Ascending aorta (tissue), 2 donors: ENCODE data around the gene GABBR2. TPM values are rescaled to one million over a fixed set of nuclear protein-coding genes. Genes with fewer than 3 reads are reported as not detected.

Source experiments
- DNase-seq, 2 donors: peaks; one replicate each; pipeline ENCODE4 v3.0.0-alpha.2; 2019; ENCODE audit warnings: low spot score in 2 of 2
- H3K27ac ChIP-seq, 2 donors: fragments of 200-600 bp; sonication (generic); one replicate each; pipeline ENCODE4 v1.5.1; 2016 to 2017; ENCODE audit warnings: mild to moderate bottlenecking in 1 of 2
- H3K27me3 ChIP-seq: fragments of 200-600 bp; sonication (generic); one replicate; pipeline ENCODE4 v1.5.1; 2017
- H3K36me3 ChIP-seq, 2 donors: fragments of 200-600 bp; sonication (generic); one replicate each; pipeline ENCODE4 v1.5.1; 2016
- H3K4me1 ChIP-seq, 2 donors: fragments of 200-600 bp; sonication (generic); one replicate each; pipeline ENCODE4 v1.5.1; 2016 to 2017; ENCODE audit warnings: mild to moderate bottlenecking in 1 of 2
- H3K4me3 ChIP-seq, 2 donors: fragments of 200-600 bp; sonication (generic); one replicate each; pipeline ENCODE4 v1.5.1; 2016 to 2017; ENCODE audit warnings: mild to moderate bottlenecking in 1 of 2
- H3K9me3 ChIP-seq, 2 donors: fragments of 200-600 bp; sonication (generic); one replicate each; pipeline ENCODE4 v1.5.1; 2016
- intact Hi-C: fragments of 100-400 bp; cut with DNase I; formaldehyde crosslinking; loops from one replicate; pipeline ENCODE4 v1.15.1; 2023
- total RNA-seq: library from RNA; depleted of rRNA; stranded (reverse); fragments of >200 nt; gene quantifications from one replicate; pipeline ENCODE4 v1.1.0, GENCODE V29; 2016
- TF ChIP-seq, protein P1 (sequence below), 3 experiments: fragments of 200-600 bp in 2 of 3; fragments of 450-650 bp in 1 of 3; sonication (generic) in 2 of 3; IDR thresholded peaks; one replicate each; pipeline ENCODE4 v1.5.1; 2016 to 2019; ENCODE audit warnings: antibody characterized with exemption in 3 of 3, mild to moderate bottlenecking in 1 of 3, moderate library complexity in 1 of 3

GABBR2 gene
- total RNA-seq, 1 donor from 2014 or later = not detected

DNA sequence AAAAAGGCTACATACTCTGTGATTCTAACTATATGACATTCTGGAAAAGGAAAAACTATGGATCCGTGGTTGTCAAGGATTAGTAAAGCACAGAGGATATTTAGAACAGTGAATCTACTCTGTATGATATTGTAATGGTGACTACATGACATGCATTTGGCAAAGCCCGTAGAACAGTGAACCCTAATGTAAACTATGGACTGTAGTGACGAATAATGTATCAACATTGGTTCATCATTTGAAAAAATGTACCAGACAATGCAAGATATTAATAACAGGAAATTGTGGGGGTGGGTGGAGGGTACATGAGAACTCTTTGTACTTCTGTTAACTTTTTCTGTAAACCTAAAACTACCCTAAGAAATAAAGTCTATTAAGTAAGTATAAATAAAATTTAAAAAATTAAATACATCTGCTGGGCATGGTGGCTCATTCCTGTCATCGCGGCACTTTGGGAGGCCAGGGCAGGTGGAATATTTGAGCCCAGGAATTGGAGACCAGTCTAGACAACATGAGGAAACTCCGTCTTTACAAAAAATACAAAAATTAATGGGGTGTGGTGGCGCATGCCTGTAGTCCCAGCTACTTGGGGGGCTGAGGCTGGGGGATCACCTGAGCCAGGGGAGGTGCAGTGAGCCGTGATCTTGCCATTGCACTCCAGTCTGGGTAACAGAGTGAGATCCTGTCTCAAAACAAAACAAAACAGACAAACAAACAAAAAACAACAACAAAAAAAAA lies 351.6 kb downstream of the GABBR2 start:
- Histone ChIP-seq H3K9me3 (no peaks in the 10 kb centered on the region), H3K4me1 (no peaks in the 10 kb centered on the region), H3K27me3 (no peaks in the 10 kb centered on the region), H3K4me3 (no peak overlapping the region), H3K27ac (no peak overlapping the region), H3K36me3 (no peaks in the 10 kb centered on the region)
- intact Hi-C loops = no loop called here
- TF ChIP-seq, protein P1, sequence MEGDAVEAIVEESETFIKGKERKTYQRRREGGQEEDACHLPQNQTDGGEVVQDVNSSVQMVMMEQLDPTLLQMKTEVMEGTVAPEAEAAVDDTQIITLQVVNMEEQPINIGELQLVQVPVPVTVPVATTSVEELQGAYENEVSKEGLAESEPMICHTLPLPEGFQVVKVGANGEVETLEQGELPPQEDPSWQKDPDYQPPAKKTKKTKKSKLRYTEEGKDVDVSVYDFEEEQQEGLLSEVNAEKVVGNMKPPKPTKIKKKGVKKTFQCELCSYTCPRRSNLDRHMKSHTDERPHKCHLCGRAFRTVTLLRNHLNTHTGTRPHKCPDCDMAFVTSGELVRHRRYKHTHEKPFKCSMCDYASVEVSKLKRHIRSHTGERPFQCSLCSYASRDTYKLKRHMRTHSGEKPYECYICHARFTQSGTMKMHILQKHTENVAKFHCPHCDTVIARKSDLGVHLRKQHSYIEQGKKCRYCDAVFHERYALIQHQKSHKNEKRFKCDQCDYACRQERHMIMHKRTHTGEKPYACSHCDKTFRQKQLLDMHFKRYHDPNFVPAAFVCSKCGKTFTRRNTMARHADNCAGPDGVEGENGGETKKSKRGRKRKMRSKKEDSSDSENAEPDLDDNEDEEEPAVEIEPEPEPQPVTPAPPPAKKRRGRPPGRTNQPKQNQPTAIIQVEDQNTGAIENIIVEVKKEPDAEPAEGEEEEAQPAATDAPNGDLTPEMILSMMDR (IDR thresholded peaks at IDR 0.05) = no peak
- DNase-seq = no peak

DNA sequence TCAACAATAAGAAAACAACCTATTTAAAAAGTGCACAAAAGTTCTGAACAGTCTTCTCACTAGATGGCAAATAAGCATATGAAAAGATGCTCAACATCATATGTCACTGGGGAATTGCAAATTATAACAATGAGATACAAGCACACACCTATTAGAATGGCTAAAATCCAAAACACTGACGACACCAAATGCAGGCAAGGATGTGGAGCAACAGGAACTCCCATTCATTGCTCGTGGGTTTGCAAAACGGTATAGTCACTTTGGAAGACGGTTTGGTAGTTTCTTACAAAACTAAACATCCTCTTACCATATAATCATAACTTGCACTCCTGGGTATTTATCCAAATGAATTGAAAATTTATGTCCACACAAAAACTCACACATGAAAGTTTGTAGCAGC lies 352.4 kb downstream of the GABBR2 start:
- Histone ChIP-seq H3K36me3 (no peaks in the 10 kb centered on the region), H3K4me3 (no peak overlapping the region), H3K27me3 (no peaks in the 10 kb centered on the region), H3K4me1 (no peaks in the 10 kb centered on the region), H3K9me3 (peaks cover 0 to 4% of the 10 kb centered on the region in 2 donors), H3K27ac (no peak overlapping the region)
- TF ChIP-seq, protein P1 (IDR thresholded peaks at IDR 0.05) = no peak
- no peak for DNase-seq
- intact Hi-C loops = no loop called here

DNA sequence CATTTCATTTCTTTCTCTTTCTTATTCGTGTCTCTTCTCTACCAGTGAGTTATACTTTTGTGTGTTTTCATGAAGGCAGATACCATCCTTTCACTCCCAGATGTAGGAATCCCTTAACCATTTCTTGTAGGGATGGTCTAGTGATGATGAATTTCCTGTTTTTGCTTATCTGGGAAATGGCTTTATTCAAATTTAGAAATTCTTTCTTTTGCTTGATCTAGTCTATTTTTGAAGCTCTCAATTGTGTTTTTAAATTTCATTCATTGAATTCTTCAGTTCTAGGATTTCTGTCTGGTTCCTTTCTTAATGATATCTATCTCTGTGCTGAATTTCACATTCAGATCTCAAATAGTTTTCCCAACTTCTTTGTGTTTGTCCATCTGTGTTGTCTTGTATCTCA lies 357.4 kb downstream of the GABBR2 start:
- no peaks in the 10 kb centered on the region for H3K4me1 ChIP-seq
- no peak for DNase-seq
- TF ChIP-seq, protein P1 (IDR thresholded peaks at IDR 0.05) = no peak
- peaks cover 0 to 9% of the 10 kb centered on the region in 2 donors for H3K9me3 ChIP-seq
- H3K27ac ChIP-seq = no peak overlapping the region
- intact Hi-C loops = no loop called here
- no peaks in the 10 kb centered on the region for H3K36me3 ChIP-seq
- H3K4me3 ChIP-seq = no peak overlapping the region
- no peaks in the 10 kb centered on the region for H3K27me3 ChIP-seq

DNA sequence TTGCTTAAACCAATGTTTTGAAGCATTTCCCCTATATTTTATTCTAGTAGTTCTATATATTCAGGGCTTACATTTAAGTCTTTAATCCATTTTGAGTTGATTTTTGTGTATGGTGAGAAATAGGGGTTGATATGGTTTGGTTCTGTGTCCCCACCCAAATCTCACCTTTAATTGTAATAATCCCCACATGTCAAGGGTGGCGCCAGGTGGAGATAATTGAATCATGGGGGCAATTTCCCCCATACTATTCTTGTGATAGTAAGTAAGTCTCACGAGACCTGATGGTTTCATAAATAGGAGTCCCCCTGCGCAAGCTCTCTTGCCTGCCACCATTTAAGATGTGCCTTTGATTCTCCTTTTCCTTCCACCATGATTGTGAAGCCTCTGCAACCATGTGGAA lies 361.1 kb downstream of the GABBR2 start:
- TF ChIP-seq, protein P1 (IDR thresholded peaks at IDR 0.05) = no peak
- Histone ChIP-seq H3K9me3 (peaks cover 0 to 9% of the 10 kb centered on the region in 2 donors), H3K4me1 (no peaks in the 10 kb centered on the region), H3K4me3 (no peak overlapping the region), H3K36me3 (no peaks in the 10 kb centered on the region), H3K27ac (no peak overlapping the region), H3K27me3 (no peaks in the 10 kb centered on the region)
- intact Hi-C loops = no loop called here
- no peak for DNase-seq

DNA sequence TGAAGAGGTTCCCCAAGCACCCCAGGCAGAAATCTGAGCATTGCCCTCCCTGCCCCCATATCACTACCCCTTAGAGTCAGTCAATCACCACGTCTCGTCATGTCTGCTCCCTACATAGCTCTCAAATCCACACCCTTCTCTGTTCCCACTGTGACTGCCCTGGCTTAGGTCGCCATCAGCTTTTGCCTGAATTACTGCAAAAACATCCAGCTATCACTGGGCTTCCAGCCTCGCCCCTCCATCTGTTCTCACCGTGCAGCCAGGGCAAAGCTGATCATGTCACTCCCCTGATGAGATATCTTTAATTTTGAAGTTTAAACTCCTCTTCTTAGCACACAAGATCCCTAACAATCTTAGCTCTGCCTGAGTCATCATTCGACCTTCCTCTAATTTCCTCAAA lies 363.7 kb downstream of the GABBR2 start:
- H3K9me3 ChIP-seq = no peaks in the 10 kb centered on the region
- no peak overlapping the region for H3K4me3 ChIP-seq
- no peaks in the 10 kb centered on the region for H3K4me1 ChIP-seq
- no peak for DNase-seq
- H3K27me3 ChIP-seq = no peaks in the 10 kb centered on the region
- TF ChIP-seq, protein P1 (IDR thresholded peaks at IDR 0.05) = no peak
- intact Hi-C loops = no loop called here
- no peak overlapping the region for H3K27ac ChIP-seq
- no peaks in the 10 kb centered on the region for H3K36me3 ChIP-seq
